BJ (cell line): Measurements from ENCODE around the gene HSD17B1. TPM values are rescaled to one million over a fixed set of nuclear protein-coding genes. Genes with fewer than 3 reads are reported as not detected.

Source experiments
- CTCF ChIA-PET: fragments of 350-600 bp; formaldehyde crosslinking; extraction: SDS; loops from one replicate; lab custom pipeline; 2021; ENCODE audit warnings: antibody characterized with exemption, inconsistent platforms; lab: Yijun Ruan, JAX
- POLR2A ChIA-PET: fragments of 300-600 bp; sonication (Branson Sonifier 250); formaldehyde crosslinking; extraction: SDS; loops from one replicate; lab custom pipeline; 2021; ENCODE audit warnings: antibody characterized with exemption; lab: Charles Lee
- DNase-seq: peaks from one replicate; pipeline ENCODE4 v3.0.0-alpha.2; 2011; ENCODE audit warnings: low read depth
- H3K27me3 ChIP-seq: 2 replicates; pipeline ENCODE4 v1.6.0; 2011; ENCODE audit warnings: low read length; ENCODE audit not compliant: control insufficient read depth, insufficient read depth
- H3K36me3 ChIP-seq: 2 replicates; pipeline ENCODE4 v1.5.1; 2011; ENCODE audit warnings: low read length; ENCODE audit not compliant: control insufficient read depth, insufficient read depth
- H3K4me3 ChIP-seq: 2 replicates; pipeline ENCODE4 v1.5.1; 2011; ENCODE audit warnings: low read depth, mild to moderate bottlenecking, control low read depth, low read length
- polyA plus RNA-seq: library from polyadenylated mRNA; depleted of rRNA; stranded (reverse); fragments of >200 nt; gene quantifications from 2 replicates; pipeline ENCODE4 v1.2.3, GENCODE V29; 2011
- TF ChIP-seq, protein P1 (sequence below): IDR thresholded peaks from 2 replicates; pipeline ENCODE4 v1.5.1; 2011; ENCODE audit warnings: low read depth, mild to moderate bottlenecking, control low read depth, inconsistent platforms, low read length, moderate library complexity; ENCODE audit not compliant: insufficient read depth

Gene HSD17B1
- polyA plus RNA-seq, 1 experiment = 0.49 TPM

DNA sequence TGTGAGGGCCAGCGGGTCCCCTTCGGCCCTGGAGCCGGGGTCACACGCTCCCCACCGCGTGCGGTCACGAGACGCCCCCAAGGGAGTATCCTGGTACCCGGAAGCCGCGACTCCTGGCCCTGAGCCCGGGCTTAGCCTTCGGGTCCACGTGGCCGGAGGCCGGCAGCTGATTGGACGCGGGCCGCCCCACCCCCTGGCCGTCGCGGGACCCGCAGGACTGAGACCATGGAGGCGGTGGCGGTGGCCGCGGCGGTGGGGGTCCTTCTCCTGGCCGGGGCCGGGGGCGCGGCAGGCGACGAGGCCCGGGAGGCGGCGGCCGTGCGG lies 16.7 kb upstream of the HSD17B1 start, which contains the start of gene NAGLU:
NAGLU (plus strand) TSS at position 194 of the 324 bp plus-strand sequence; CDS start at position 226, 32 bp downstream.
- POLR2A ChIA-PET = interaction anchor here (0.6 to 1.2 kb wide), 3 partner anchors 72 to 211 kb away, joined by 3 to 14 read pairs (median 4); no protein-coding TSS in a partner anchor
- TF ChIP-seq, protein P1, sequence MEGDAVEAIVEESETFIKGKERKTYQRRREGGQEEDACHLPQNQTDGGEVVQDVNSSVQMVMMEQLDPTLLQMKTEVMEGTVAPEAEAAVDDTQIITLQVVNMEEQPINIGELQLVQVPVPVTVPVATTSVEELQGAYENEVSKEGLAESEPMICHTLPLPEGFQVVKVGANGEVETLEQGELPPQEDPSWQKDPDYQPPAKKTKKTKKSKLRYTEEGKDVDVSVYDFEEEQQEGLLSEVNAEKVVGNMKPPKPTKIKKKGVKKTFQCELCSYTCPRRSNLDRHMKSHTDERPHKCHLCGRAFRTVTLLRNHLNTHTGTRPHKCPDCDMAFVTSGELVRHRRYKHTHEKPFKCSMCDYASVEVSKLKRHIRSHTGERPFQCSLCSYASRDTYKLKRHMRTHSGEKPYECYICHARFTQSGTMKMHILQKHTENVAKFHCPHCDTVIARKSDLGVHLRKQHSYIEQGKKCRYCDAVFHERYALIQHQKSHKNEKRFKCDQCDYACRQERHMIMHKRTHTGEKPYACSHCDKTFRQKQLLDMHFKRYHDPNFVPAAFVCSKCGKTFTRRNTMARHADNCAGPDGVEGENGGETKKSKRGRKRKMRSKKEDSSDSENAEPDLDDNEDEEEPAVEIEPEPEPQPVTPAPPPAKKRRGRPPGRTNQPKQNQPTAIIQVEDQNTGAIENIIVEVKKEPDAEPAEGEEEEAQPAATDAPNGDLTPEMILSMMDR = no peak

DNA sequence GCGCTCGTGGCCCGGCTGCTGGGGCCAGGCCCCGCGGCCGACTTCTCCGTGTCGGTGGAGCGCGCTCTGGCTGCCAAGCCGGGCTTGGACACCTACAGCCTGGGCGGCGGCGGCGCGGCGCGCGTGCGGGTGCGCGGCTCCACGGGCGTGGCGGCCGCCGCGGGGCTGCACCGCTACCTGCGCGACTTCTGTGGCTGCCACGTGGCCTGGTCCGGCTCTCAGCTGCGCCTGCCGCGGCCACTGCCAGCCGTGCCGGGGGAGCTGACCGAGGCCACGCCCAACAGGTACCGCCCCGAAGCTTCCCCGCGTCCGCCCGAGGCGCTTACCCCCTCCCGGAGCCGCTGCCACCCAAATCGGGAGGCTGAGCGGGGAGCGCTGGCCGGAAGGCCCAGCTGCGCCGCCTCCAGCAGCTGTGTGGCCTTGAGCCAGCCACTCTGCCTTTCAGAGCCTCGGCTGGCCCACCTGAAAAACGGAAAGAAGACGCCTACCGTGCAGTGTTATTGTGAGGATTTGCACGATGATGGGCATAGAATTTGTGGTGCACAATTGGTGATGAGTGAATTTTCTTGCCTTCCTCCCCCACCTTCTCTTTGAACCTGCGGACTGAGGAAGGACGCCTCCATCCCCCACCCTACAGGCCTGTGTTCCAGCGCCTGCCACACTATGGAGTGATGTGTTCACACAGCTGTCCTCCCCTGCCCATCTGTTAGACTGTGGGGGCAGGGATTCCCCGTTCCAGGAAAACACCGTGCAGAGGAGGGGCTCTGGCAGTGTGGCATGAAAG lies 16.2 kb upstream of the HSD17B1 start:
- Histone ChIP-seq H3K36me3 (peaks cover 12% of the 10 kb centered on the region), H3K27me3 (no peaks in the 10 kb centered on the region), H3K4me3 (peak overlapping the region; percentile 48)
- no peak for DNase-seq
- TF ChIP-seq, protein P1 = no peak
- POLR2A ChIA-PET = interaction anchor here (0.5 to 1.2 kb wide), 3 partner anchors 11 to 212 kb away, joined by 3 to 14 read pairs (median 4); no protein-coding TSS in a partner anchor
- CTCF ChIA-PET = interaction anchor here (0.6 to 2.1 kb wide), 10 partner anchors 9 to 225 kb away, joined by 3 to 11 read pairs (median 3); no protein-coding TSS in a partner anchor

More for the DNA sequence above, 16.7 kb upstream of the HSD17B1 start, which contains the start of gene NAGLU:
- H3K27me3 ChIP-seq = no peaks in the 10 kb centered on the region
- CTCF ChIA-PET = interaction anchor here (0.9 to 2.1 kb wide), 8 partner anchors 9 to 224 kb away, joined by 3 to 11 read pairs (median 4); no protein-coding TSS in a partner anchor
- DNase-seq = no peak
- H3K36me3 ChIP-seq = peaks cover 8% of the 10 kb centered on the region
- peak within 1 kb of the TSS; percentile 48 for H3K4me3 ChIP-seq

DNA sequence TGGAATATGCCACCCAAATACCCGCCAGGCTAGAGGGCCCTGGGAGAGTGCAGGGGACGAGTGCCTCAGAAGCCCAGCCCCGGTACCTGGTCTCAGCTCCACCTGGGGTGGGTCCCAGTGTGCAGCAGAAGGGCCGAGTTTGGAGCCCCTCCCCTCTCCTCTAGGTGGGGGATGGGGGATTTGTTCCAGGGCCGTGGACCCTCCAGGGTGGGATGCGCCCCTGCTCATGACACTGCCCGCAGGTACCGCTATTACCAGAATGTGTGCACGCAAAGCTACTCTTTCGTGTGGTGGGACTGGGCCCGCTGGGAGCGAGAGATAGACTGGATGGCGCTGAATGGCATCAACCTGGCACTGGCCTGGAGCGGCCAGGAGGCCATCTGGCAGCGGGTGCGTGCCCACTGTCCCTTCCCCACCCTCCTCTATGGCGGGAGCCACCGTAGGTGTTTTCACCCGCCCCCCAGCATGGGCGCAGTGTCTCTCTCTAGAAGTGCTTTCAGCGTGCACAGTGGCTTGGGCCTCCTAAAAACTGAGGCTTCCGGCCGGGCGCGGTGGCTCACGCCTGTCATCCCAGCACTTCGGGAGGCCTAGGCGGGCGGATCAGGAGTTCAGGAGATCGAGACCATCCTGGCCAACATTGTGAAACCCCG lies 15.4 kb upstream of the HSD17B1 start:
- CTCF ChIA-PET = interaction anchor here (0.6 to 1.7 kb wide), 3 partner anchors 17 to 22 kb away, joined by 3 to 7 read pairs (median 3); no protein-coding TSS in a partner anchor
- POLR2A ChIA-PET = no interaction called here
- H3K4me3 ChIP-seq = peak overlapping the region; percentile 48
- no peaks in the 10 kb centered on the region for H3K27me3 ChIP-seq
- no peak for DNase-seq
- TF ChIP-seq, protein P1 = no peak
- peaks cover 13% of the 10 kb centered on the region for H3K36me3 ChIP-seq

DNA sequence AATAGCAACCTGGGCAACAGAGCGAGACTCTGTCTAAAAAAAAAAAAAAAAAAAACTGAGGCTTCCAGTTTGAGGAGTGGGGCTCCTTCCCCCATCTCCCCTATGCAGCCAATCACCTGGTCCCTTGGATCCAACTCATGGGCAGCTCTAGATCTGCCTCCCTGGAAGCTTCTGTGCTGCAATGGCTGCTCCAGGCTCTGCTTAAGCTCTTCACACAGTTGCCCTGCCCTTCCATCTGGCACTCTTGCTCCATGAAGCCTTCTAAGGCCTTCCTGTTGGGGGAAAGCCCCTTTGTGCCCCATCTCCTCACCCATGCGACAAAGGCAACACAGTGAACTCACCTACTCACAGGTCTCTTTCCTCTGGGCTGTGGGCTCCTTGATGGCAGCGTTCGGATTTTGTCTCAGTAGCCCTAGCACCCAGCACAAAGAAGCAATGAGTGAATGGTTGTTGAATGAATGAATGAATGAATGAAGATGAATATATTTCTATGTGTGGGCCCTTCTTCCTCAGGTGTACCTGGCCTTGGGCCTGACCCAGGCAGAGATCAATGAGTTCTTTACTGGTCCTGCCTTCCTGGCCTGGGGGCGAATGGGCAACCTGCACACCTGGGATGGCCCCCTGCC lies 14.8 kb upstream of the HSD17B1 start:
- H3K4me3 ChIP-seq = no peak overlapping the region

More for the DNA sequence above, 14.8 kb upstream of the HSD17B1 start:
- CTCF ChIA-PET = no interaction called here
- POLR2A ChIA-PET = no interaction called here
- DNase-seq = no peak
- Histone ChIP-seq H3K27me3 (no peaks in the 10 kb centered on the region), H3K36me3 (peaks cover 16% of the 10 kb centered on the region)
- TF ChIP-seq, protein P1 = no peak
